ENCODE results near the gene OR51M1.
"Not testable (repeated sequence)": the region's sequence is repeated elsewhere in the genome, so short reads cannot be mapped to it uniquely, and the experiment has no call there.

Gene OR51M1

GRCh38 chr11:5383576-5383975 lies at the start of gene OR51M1:
TSS of gene OR51M1 (plus strand) at chr11:5383812. CDS start at chr11:5389399, 5,587 bp downstream.
- DNase-seq (ENCODE audit: low read depth in 3 of 3) = no peak

- DNase-seq (ENCODE audit: low read depth in 3 of 3) = no peak
These were observed 48.4 kb upstream of the OR51M1 start for GRCh38 chr11:5335170-5335569.

GRCh38 chr11:5336331-5336730 lies 47.3 kb upstream of the OR51M1 start:
- no peak for DNase-seq (ENCODE audit: low read depth in 3 of 3)

DNA sequence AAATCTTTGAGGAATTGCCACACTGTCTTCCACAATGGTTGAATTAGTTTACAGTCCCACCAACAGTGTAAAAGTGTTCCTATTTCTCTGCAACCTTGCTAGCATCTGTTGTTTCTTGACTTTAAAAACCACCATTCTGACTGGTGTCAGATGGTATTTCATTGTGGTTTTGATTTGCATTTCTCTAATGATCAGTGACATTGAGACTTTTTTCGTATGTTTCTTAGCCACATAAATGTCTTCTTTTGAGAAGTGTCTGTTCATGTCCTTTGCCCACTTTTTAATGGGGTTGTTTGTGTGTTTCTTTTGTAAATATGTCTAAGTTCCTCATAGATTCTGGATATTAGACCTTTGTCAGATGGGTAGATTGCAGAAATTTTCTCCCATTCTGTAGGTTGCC lies 46.4 kb upstream of the OR51M1 start:
- DNase-seq (ENCODE audit: low read depth in 3 of 3) = not testable (repeated sequence)

GRCh38 chr11:5339771-5340322 lies 43.8 kb upstream of the OR51M1 start:
- no peak for DNase-seq (ENCODE audit: low read depth in 3 of 3)

DNA sequence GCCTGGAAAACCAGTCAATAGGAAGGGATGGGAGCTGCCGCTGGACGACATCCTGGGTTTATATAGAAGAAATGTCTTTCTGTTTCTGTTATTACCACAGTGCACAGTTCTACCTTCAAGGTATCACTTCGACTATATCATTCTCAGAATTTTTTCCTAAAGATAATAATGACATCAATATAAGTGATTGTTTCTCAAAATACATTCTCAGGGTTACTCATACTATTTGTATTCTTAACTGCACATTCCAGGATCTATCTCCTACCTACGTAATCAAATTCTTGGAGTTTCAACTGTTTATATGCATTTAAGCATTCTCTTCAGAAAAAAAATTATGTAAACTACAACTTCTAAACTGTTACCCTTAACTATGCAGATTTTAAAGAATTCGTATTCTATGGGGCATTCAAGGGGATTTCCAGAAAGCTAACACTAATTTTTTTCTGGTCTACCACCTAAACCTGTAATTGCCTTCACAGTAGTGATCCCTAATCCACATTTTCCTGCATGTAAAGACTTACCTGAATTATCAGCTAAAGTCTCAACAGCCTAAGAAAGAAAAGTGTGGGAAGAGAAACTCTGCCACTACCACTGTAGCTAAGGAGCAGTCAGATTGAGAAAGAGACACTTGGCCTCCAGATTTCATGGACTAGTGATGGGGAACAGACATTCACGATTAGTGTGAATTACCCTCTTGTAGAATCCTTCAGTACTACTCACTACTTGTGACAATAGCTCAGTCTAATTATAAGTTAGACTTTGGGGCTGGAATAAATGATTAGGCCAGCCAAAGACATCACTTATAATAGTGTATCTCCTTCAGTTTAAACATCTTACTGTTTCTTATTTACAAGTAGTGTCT lies 39.9 kb upstream of the OR51M1 start, which contains the start of gene OR51B5:
OR51B5 (minus strand) TSS at position 51 of the 862 bp plus-strand sequence; CDS start at position 51, 0 bp downstream.
- no peak for DNase-seq (ENCODE audit: low read depth in 3 of 3)

- DNase-seq (ENCODE audit: low read depth in 3 of 3) = no peak
These were observed 37.8 kb upstream of the OR51M1 start for GRCh38 chr11:5345831-5346230.

GRCh38 chr11:5348551-5349194 lies 34.9 kb upstream of the OR51M1 start:
- no peak for DNase-seq (ENCODE audit: low read depth in 3 of 3)

DNA sequence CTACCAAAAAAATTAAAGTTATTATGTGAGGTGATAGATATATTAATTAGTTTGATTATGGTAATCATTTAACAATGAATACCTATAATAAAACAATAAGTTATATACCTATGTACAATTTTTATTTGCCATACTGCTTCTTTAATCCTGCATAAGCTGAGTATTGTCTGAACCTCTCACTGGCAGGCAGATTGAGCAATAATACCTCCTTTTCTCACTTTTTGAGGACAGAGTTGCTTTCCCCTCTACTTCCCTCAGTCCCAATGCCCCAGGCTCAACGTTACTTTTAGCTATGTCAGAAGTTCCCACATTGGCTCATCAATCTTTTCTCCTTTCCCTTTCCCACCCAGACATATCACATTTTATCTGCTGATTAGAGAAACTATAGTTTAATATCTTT lies 34.1 kb upstream of the OR51M1 start:
- DNase-seq (ENCODE audit: low read depth in 3 of 3) = no peak

GRCh38 chr11:5351208-5351607 lies 32.4 kb upstream of the OR51M1 start, which contains the start of gene OR51B6:
TSS of gene OR51B6 (plus strand) at chr11:5351508. CDS start at chr11:5351508, 0 bp downstream.
- no peak for DNase-seq (ENCODE audit: low read depth in 3 of 3)

GRCh38 chr11:5356031-5356430 lies 27.6 kb upstream of the OR51M1 start:
- not testable (repeated sequence) for DNase-seq (ENCODE audit: low read depth in 3 of 3)

GRCh38 chr11:5362017-5362625 lies 21.5 kb upstream of the OR51M1 start:
- DNase-seq (ENCODE audit: low read depth in 3 of 3) = no peak

GRCh38 chr11:5363679-5364078 lies 19.9 kb upstream of the OR51M1 start:
- DNase-seq (ENCODE audit: low read depth in 3 of 3) = no peak

- no peak for DNase-seq (ENCODE audit: low read depth in 3 of 3)
These were observed 19.4 kb upstream of the OR51M1 start for GRCh38 chr11:5364214-5364613.

GRCh38 chr11:5366365-5366764 lies 17.2 kb upstream of the OR51M1 start:
- not testable (repeated sequence) for DNase-seq (ENCODE audit: low read depth in 3 of 3)

DNA sequence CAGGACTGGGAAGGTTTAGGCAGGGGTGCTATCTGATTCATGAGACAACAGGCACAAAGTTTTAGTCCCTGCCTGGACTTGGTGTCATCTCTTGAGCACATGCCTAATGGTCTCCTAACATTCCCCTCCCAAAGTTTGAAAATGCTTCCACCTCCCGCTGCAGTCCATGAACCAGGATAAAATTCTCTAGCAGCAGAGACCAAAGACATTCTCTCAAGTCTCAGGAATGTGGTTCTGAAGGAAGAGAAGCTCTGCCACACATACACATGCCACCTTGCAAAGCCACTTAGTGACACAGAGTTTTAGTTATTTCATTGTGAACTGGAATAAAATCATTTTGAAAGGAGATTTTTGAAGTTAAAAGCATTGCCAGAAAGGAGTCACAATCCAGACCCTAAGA lies 16.8 kb upstream of the OR51M1 start:
- no peak for DNase-seq (ENCODE audit: low read depth in 3 of 3)

DNA sequence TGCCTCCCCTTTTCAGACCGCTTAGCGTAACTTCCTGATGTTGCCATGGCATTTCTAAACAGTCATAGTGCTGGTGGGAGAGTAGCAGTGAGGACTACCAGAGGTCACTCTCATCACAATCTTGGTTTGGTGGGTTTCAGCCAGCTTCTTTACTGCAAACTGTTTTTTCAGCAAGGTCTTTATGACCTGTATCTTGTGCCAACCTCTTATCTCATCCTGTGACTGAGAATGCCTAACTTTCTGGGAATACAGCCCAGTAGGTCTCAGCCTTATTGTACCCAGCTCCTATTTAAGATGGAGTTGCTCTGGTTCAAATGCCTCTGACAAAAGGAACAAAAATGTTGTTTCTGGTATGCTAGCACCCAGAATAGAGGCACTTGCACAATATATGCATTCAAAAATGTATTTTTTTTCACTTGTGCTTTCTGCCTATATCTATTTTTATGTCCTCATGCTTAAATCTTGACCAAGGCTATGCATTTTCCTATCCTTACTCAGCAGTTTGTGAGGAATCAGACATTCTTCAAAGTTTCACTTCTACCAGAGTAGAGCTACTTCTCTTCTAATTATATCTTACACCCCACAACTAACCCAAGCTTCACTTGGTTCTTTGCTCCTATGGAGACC lies 16.1 kb upstream of the OR51M1 start:
- DNase-seq (ENCODE audit: low read depth in 3 of 3) = no peak

DNA sequence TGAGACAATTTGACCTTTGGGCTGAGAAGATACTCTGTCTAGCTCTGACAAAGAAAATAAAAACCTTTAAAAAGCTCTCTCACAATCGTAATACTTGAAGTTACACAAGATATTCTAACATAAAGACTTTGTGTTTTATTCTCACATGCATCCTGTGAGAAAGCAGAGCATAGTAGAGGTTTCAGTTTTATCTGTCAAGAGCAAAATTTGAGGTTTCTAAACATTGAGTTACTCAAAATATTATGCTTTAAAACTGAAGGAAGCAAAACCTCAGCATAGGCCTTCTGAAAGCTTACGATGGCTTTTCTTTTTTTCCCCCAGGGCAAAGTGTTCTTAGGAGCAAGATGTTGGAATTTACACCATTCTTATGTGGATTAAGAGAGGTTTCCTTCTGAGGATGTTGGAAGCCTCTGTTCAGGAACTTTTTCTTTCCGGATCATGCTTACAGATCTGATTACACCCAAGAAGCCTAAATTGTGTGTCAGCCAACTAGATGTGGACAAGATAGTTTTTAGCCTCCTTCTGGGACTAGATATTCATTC lies 15.0 kb upstream of the OR51M1 start:
- no peak for DNase-seq (ENCODE audit: low read depth in 3 of 3)

GRCh38 chr11:5369789-5370188 lies 13.8 kb upstream of the OR51M1 start:
- DNase-seq (ENCODE audit: low read depth in 3 of 3) = no peak

GRCh38 chr11:5380740-5381342 lies 2.8 kb upstream of the OR51M1 start:
- peak in 2 of 3 donors; percentile 6 to 8 for DNase-seq (ENCODE audit: low read depth in 3 of 3)

- no peak for DNase-seq (ENCODE audit: low read depth in 3 of 3)
These were observed 723 bp downstream of the OR51M1 start for GRCh38 chr11:5384335-5384734.

Measured in stimulated activated CD4-positive, alpha-beta T cell treated with anti-CD3 and anti-CD28 coated beads, TNF-alpha, amount 100 ng/mL, for 48 hours (primary cell).